ENCODE results near the gene GNB2.
"Not testable (repeated sequence)": the region's sequence is repeated elsewhere in the genome, so short reads cannot be mapped to it uniquely, and the experiment has no call there.

GNB2 gene

DNA sequence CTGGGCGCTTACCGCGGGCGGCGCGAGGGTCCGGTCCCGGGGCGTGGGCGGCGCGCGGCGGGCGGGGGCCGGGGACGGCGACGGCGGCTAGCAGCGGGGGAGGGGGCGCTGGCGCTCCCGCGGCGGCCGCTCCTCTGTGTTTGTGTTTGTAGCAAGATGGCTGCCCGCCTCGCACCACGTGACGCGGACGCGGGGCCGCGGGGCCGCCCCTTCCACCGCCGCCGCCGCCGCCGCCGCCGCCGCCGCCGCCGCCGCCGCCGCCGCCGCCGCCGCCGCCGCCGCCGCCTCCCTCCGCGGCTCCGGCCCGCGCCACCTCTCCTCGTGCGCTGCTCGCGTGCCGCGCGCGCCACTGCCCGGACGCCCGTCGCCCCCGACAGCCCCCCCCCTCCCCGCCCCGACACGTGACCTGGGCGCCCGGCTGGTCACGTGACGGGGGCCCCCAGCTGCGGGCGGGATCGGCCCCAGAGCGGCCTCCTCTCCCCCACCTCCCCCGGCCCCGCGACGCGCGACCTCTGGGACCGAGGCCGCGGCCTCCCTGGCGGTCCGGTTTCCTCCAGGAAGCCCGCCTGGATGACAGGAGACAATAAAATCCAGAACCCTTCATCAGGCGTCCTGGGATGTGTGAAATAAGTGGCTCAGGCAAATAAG lies 20.7 kb downstream of the GNB2 start, which contains the start of gene GIGYF1:
TSS of gene GIGYF1 (minus strand) at position 153 of the 648 bp plus-strand sequence. CDS start 6,012 bp downstream, outside the sequence.
- peak; percentile 61 to 62 for DNase-seq (ENCODE audit: low read depth in 2 of 2)

DNA sequence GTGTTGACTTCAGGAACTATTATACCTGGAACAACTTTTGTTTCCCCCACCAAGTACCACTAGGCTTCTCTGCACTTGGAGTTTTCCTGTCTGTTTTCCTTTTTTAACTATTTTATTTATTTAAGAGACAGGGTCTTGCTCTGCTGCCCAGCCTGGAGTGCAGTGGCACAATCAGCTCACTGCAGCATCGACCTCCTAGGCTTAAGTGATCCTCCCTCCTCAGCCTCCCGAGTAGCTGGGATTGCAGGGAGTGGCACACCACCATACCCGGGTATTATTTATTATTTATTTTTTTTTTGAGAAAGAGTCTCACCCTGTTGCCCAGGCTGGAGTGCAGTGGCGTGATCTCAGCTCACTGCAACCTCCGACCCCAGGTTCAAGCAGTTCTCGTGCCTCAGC lies 22.6 kb downstream of the GNB2 start:
- DNase-seq (ENCODE audit: low read depth in 2 of 2): no peak

DNA sequence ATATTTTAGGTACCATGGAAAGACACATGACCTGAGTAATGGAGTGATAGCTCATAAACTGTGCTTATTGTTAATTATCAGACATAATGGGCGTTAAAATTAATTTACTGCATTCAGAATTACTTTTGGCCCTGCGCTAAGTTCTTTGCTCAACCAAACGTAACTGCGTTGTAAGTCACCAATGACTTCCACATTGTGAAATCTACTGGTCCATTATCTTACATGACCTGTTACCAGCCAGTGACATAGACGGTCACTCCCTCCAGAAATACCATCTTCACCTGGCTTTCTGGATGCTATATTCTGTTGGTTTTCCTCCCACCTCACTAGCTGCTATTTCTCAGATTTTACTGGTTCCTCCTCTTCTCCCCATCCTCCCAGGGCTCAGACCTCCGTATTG lies 25.5 kb downstream of the GNB2 start:
- DNase-seq (ENCODE audit: low read depth in 2 of 2): no peak

DNA sequence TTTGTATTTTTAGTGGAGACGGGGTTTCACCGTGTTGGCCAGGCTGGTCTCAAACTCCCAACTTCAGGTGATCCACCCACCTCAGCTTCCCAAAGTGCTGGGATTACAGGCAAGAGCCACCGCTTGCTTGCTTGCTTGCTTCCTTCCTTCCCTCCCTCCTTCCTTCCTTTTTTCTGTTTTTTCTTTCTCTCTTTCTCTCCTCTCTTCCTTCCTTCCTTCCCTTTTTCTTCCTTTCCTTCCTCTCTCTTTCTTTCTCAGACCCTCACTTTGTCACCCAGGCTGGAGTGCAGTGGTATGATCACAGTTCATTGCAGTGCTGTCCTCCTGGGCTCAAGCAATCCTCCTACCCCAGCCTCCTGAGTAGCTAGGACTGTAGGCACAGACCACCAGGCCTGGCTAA lies 27.5 kb downstream of the GNB2 start:
- DNase-seq (ENCODE audit: low read depth in 2 of 2): not testable (repeated sequence)

DNA sequence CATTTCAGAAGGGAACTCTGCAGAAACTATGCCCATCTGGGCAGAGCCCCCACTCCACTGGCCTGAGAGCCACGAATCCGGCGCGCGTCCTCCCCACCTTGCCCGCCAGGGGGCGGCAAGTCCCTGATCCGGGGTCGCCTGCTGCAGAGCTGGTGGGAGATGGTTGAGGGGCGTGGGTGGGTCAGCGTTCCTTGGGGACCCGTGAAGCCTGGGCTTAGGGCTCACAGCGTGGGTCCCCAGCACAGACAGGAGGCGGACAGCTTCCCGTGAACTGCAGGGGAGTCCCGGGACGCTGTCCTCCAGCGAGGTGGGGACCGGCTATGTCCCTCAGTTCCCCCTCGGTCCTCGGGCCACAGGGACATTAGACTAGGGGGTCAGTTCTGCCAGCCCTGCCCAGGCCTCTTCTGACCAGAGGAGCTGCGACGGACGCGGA lies 31.8 kb downstream of the GNB2 start:
- DNase-seq (ENCODE audit: low read depth in 2 of 2): peak; percentile 71 to 85

DNA sequence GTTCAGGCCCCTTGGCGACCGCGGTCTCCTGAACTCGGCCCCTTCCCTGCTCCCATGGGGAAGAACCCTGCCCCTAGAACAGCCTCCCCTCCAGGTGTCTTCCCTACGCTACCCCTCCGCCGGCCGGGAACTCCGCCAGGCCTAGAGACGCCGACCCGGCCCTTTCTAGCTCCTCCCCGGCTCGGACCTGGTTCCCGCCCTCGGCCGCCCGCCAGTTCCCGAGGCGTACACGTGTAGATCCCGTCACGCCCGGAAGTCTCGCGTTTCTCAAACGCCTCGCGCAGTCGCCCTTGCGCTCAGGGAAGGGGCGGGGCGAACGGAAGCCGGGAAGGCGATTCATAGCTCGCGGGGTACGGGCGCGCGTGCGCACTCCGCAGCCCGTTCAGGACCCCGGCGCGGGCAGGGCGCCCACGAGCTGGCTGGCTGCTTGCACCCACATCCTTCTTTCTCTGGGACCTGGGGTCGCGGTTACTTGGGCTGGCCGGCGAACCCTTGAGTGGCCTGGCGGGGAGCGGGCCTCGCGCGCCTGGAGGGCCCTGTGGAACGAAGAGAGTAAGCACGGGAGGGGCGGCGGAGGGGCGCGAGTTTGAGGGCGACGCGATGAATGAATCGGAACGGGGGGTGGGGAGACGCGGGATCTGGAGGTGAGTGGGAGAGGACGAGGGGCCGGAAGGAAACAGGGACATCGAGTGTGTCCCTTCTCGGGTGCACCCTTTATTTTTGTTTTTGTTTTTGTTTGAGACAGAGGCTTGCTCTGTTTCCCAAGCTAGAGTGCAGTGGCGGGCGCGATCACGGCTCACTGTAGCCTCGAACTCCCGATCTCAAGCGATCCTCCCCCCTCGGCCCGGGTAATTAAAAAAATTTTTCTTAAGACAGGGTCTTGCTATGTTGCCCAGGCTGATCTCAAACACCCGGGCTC lies 32.5 kb downstream of the GNB2 start, which contains the start of gene POP7:
TSS of gene POP7 (plus strand) at position 369 of the 919 bp plus-strand sequence. CDS start 710 bp downstream, outside the sequence.
- peak; percentile 99 for DNase-seq (ENCODE audit: low read depth in 2 of 2)

DNA sequence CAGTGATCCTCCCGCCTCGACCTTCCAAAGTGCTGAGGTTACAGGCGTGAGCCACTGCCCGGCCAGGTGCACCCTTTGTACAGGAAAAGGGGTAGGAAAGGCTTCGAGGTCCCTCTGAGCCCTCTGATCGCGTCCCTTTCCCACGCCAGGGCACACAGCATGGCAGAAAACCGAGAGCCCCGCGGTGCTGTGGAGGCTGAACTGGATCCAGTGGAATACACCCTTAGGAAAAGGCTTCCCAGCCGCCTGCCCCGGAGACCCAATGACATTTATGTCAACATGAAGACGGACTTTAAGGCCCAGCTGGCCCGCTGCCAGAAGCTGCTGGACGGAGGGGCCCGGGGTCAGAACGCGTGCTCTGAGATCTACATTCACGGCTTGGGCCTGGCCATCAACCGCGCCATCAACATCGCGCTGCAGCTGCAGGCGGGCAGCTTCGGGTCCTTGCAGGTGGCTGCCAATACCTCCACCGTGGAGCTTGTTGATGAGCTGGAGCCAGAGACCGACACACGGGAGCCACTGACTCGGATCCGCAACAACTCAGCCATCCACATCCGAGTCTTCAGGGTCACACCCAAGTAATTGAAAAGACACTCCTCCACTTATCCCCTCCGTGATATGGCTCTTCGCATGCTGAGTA lies 33.3 kb downstream of the GNB2 start:
- DNase-seq (ENCODE audit: low read depth in 2 of 2): no peak

DNA sequence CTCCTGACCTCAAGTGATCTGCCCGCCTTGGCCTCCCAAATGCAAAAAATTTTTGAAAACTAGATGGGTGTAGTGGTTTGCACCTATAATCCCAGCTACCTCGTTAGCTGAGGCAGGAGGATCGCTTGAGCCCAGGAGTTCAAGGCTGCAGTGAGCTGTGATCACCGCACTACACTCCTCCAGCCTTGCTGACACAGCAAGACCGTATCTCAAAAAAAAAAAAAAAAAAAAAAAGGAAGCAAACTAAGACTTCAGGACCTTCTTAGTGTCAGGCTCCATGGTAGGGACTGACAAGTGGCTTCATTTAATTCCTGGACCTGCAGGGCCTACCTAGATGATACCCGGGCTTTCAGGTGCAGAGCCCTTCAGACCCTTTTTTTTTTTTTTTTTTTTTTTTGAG lies 34.9 kb downstream of the GNB2 start:
- no peak for DNase-seq (ENCODE audit: low read depth in 2 of 2)

DNA sequence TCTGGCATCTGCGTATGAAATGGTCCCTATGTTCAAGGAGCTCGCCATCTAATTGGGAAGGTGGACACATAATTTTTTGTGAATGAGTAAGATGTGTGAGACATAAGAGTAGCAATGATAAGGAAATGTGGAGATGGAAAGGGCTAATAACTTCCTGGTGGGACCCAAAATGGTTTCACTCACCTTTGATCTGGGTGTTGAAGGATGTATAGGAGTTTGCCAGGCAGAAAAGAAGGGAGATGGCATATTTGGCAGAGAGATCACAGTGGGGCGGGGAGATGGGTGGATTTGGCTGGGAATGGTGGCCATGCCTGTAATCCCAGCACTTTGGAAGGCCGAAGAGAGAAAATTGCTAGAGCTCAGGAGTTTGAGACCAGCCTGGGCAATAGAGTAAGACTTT lies 36.9 kb downstream of the GNB2 start:
- DNase-seq (ENCODE audit: low read depth in 2 of 2): no peak

DNA sequence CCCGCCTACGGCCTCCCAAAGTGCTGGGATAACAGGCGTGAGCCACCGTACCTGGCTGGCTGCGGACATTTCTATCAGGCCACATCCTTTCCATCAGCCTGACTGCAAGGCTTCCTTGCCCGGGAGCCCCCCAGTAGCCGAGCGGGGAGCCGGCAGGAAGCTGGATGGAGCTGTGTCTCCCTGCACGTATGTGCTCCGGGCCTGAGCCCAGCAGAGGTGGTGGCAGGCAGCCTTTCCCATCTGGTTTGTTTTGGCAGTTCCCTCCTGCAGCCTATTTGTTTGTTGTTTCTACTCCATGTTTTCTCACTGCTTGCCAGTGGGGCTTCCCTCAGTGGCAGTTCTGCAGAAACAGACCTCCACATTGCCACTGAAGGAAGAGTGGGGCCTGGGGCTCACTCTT lies 37.8 kb downstream of the GNB2 start:
- no peak for DNase-seq (ENCODE audit: low read depth in 2 of 2)

DNA sequence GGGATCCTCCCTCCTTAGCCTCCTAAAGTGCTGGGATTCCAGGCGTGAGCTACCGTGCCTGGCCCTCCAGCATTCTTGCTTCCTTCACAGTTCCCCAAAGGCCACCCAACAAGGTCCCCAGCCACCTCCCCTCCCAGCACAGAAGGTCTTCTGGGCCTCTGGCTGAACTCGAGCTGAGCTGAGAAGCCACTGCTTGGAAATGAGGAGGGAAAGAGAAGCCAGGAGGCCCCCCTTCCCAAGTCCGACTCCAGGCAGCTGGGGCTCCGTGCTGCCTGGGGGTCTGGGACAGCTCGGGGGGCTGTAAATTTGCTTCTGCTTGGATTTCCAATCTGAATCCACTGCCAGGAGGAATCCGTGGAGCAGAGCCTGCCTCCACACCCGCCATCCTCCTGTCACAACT lies 41.2 kb downstream of the GNB2 start:
- DNase-seq (ENCODE audit: low read depth in 2 of 2): no peak

DNA sequence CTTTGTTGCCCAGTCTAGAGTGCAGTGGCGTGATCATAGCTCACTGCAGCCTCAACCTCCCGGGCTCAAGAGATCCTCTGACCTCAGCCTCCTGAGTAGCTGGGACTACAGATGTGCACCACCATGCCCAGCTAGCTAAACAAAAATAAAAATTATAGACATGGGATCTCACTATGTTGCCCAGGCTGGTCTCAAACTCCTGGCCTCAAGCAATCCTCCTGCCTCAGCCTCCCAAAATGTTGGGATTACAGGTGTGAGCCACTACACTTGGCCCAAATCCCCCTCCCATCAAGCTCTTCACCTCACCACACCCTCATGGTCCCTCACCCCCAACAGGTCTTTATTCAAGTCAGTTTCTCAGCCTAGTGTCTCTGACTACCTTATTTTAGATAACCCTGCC lies 43.5 kb downstream of the GNB2 start:
- not testable (repeated sequence) for DNase-seq (ENCODE audit: low read depth in 2 of 2)

DNA sequence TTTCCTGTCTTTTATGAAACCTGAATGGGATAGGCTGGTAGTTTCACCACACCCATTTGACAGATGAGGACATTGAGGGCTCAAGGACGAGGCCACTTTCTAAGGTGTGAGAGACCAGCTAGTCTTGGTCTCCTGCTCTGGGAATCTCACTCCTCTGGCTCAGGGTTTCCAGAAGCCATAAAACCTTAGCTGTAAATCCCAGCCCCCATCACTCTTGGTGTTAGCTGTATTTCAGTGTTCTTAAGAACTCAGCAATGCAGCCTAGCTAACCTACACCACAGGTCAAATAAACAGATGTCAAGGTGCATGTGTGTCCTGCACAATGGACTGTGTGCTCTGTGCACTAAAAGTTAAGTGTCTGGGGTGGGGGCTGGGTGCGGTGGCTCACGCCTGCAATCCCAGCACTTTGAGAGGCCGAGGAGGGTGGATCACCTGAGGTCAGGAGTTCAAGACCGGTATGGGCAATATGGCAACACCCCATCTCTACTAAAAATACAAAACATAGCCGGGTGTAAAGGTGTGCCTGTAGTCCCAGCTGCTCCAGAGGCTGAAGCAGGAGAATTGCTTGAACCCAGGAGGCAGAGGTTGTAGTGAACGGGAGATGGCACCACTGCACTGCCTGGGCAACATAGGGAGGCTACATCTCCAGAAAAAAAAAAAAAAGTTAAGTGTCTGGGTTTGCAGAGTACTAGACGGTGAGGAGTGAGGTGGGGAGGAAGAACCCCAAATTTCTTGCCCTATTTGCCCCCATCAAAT lies 46.2 kb downstream of the GNB2 start:
- no peak for DNase-seq (ENCODE audit: low read depth in 2 of 2)

DNA sequence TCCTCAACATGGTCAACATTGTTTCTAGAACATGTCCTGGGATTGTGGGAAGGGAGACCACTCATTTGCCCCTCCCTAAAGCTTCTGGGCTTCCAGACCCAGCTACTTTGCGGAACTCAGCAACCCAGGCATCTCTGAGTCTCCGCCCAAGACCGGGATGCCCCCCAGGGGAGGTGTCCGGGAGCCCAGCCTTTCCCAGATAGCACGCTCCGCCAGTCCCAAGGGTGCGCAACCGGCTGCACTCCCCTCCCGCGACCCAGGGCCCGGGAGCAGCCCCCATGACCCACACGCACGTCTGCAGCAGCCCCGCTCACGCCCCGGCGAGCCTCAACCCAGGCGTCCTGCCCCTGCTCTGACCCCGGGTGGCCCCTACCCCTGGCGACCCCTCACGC lies 46.7 kb downstream of the GNB2 start, which contains the start of gene EPO:
TSS of gene EPO (plus strand) at position 190 of the 392 bp plus-strand sequence. CDS start 513 bp downstream, outside the sequence.
- DNase-seq (ENCODE audit: low read depth in 2 of 2): no peak

DNA sequence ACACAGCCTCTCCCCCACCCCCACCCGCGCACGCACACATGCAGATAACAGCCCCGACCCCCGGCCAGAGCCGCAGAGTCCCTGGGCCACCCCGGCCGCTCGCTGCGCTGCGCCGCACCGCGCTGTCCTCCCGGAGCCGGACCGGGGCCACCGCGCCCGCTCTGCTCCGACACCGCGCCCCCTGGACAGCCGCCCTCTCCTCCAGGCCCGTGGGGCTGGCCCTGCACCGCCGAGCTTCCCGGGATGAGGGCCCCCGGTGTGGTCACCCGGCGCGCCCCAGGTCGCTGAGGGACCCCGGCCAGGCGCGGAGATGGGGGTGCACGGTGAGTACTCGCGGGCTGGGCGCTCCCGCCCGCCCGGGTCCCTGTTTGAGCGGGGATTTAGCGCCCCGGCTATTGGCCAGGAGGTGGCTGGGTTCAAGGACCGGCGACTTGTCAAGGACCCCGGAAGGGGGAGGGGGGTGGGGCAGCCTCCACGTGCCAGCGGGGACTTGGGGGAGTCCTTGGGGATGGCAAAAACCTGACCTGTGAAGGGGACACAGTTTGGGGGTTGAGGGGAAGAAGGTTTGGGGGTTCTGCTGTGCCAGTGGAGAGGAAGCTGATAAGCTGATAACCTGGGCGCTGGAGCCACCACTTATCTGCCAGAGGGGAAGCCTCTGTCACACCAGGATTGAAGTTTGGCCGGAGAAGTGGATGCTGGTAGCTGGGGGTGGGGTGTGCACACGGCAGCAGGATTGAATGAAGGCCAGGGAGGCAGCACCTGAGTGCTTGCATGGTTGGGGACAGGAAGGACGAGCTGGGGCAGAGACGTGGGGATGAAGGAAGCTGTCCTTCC lies 47.3 kb downstream of the GNB2 start:
- no peak for DNase-seq (ENCODE audit: low read depth in 2 of 2)

DNA sequence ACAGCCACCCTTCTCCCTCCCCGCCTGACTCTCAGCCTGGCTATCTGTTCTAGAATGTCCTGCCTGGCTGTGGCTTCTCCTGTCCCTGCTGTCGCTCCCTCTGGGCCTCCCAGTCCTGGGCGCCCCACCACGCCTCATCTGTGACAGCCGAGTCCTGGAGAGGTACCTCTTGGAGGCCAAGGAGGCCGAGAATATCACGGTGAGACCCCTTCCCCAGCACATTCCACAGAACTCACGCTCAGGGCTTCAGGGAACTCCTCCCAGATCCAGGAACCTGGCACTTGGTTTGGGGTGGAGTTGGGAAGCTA lies 47.9 kb downstream of the GNB2 start:
- DNase-seq (ENCODE audit: low read depth in 2 of 2): no peak

DNA sequence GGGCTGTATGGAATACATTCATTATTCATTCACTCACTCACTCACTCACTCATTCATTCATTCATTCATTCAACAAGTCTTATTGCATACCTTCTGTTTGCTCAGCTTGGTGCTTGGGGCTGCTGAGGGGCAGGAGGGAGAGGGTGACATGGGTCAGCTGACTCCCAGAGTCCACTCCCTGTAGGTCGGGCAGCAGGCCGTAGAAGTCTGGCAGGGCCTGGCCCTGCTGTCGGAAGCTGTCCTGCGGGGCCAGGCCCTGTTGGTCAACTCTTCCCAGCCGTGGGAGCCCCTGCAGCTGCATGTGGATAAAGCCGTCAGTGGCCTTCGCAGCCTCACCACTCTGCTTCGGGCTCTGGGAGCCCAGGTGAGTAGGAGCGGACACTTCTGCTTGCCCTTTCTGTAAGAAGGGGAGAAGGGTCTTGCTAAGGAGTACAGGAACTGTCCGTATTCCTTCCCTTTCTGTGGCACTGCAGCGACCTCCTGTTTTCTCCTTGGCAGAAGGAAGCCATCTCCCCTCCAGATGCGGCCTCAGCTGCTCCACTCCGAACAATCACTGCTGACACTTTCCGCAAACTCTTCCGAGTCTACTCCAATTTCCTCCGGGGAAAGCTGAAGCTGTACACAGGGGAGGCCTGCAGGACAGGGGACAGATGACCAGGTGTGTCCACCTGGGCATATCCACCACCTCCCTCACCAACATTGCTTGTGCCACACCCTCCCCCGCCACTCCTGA lies 49.1 kb downstream of the GNB2 start:
- DNase-seq (ENCODE audit: low read depth in 2 of 2): no peak

DNA sequence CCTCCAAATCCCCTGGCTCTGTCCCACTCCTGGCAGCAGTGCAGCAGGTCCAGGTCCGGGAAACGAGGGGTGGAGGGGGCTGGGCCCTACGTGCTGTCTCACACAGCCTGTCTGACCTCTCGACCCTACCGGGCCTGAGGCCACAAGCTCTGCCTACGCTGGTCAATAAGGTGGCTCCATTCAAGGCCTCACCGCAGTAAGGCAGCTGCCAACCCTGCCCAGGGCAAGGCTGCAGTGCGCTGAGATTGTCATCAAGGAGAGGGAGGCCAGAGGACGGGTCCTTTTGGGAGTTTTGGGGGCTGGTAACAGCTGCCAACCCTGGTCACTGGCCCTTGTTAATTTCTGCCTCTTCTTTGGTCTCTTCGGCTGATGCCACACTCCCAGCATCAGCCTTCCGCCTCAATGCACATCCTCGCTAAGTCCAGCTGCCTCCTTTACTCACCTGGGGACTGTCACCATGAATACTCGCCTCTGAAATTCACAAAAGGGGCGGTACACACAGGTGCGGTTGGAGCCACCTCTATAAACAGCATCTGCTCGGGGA lies 50.3 kb downstream of the GNB2 start:
- DNase-seq (ENCODE audit: low read depth in 2 of 2): no peak

DNA sequence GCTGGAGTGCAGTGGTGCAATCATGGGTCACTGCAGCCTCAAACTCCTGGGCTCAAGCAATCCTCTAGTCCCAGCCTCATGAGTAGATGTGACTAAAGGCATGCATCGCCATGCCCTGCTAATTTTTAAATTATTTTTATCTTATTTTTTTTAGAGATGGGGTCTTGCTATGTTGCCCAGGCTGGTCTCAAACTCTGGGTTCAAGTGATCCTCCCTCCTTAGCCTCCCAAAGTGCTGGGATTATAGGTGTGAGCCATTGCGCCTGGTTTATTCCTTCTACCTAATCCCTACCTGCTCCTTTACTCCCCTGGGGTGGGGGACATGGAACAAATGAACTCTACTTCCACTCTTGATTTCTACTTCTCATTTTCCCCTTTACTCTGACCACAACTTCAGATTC lies 50.8 kb downstream of the GNB2 start:
- not testable (repeated sequence) for DNase-seq (ENCODE audit: low read depth in 2 of 2)
